ENCODE measurements around the gene NPL. TPM values are rescaled to one million over a fixed set of nuclear protein-coding genes. Genes with fewer than 3 reads are reported as not detected.

The NPL gene
- total and polyA plus RNA-seq, 2 donors (not counting 3 experiments of a cell fraction or from before 2014, with no cell fraction given), result 0.14 to 0.75 TPM

DNA sequence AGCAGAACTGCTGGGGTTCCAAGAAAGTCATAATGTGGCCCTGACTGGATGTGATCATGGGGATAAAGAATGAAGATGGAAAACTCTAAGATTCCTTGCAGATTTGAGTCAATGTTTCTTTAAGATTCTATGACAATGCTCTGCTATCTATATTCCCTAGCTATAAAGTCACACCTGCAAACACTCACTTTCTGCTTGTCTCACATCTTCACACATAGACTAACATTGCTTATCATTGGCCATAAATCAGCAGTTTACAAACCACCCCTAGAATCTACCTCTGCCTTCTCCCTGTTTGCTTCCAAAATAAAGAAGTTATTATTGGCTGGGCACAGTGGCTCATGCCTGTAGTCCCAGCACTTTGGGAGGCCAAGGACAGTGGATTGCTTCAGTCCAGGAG lies 33.1 kb upstream of the NPL start:
- POLR2A ChIA-PET, result no interaction called here
- Histone ChIP-seq H3K9me1 (replicated peaks; ENCODE audit: control insufficient read depth, extremely low read depth, insufficient read depth, low read length) (no peaks in the 10 kb centered on the region), H4K20me1 (replicated peaks; ENCODE audit: control insufficient read depth, extremely low read depth, insufficient read depth, low read length) (no peaks in the 10 kb centered on the region), H3K79me2 (ENCODE audit: control insufficient read depth, insufficient read depth, low read length) (no peaks in the 10 kb centered on the region), H3K9me3 (replicated peaks; ENCODE audit: control insufficient read depth, insufficient read depth, low read length) (no peaks in the 10 kb centered on the region), H3K4me1 (ENCODE audit: control insufficient read depth, extremely low read depth, insufficient read depth, low read length) (no peaks in the 10 kb centered on the region), H3K4me3 (replicated peaks in 1 of 3; ENCODE audit: insufficient read depth in 1 of 3, low read depth in 1 of 3, low read length in 3 of 3) (no peak overlapping the region), H3K36me3 (ENCODE audit: control insufficient read depth in 2 of 2, extremely low read depth in 1 of 2, insufficient read depth in 2 of 2, low read length in 2 of 2) (no peaks in the 10 kb centered on the region), H3K27ac (ENCODE audit: insufficient read depth, low read depth, low read length) (no peak overlapping the region), H2AFZ (ENCODE audit: low read depth, low read length) (no peak overlapping the region), H3K9ac (replicated peaks; ENCODE audit: extremely low read depth, insufficient read depth, low read length) (no peak overlapping the region), H3K4me2 (ENCODE audit: insufficient read depth, low read length) (no peak overlapping the region), H3K27me3 (ENCODE audit: control insufficient read depth in 2 of 2, insufficient read depth in 2 of 2, low read length in 2 of 2) (no peaks in the 10 kb centered on the region)
- CTCF ChIA-PET, result no interaction called here
- TF ChIP-seq POLR2A (IDR thresholded peaks at IDR 0.05; ENCODE audit: low read depth, low read length) (no peak), POLR2AphosphoS5 (IDR thresholded peaks at IDR 0.05; ENCODE audit: insufficient read depth, low read depth, low read length) (no peak), EZH2 (IDR thresholded peaks at IDR 0.05; ENCODE audit: borderline replicate concordance, low read depth, low read length, severe bottlenecking) (no peak), FOS (IDR thresholded peaks at IDR 0.05; ENCODE audit: borderline replicate concordance, insufficient read depth, low read length) (no peak), MAX (IDR thresholded peaks at IDR 0.05; ENCODE audit: insufficient read depth, insufficient read length) (no peak), GATA2 (IDR thresholded peaks at IDR 0.05; ENCODE audit: insufficient read depth, insufficient read length, low read depth, low read length) (no peak)
- dilution Hi-C loops (cut with MboI; ENCODE audit: extremely low pct_ligation_motif_present, low sequenced_read_pairs) (no loop called here), intact Hi-C loops (cut with micrococcal nuclease) (no loop called here)
- FAIRE-seq (no peak), DNase-seq (ENCODE audit: low read depth, low spot score) (no peak)
- no TSS peak for BruUV-seq (replicated peaks)
